Measurements from ENCODE around the gene PRDX1. TPM values are rescaled to one million over a fixed set of nuclear protein-coding genes. Genes with fewer than 3 reads are reported as not detected.
"Not testable (repeated sequence)": the region's sequence is repeated elsewhere in the genome, so short reads cannot be mapped to it uniquely, and the experiment has no call there.

The PRDX1 gene
- total RNA-seq, 1 experiment from 2014 or later: 1,198 TPM

- H3K36me3 ChIP-seq: peaks cover 87% of the 10 kb centered on the region
- not testable (repeated sequence) for H3K9me3 ChIP-seq, H3K27me3 ChIP-seq, H3K4me3 ChIP-seq, DNase-seq
Measured at GRCh38 chr1:45513532-45514260, 8.0 kb downstream of the PRDX1 start.

- no peak overlapping the region for H3K4me3 ChIP-seq
- no peaks in the 10 kb centered on the region for H3K9me3 ChIP-seq
- H3K27me3 ChIP-seq: no peaks in the 10 kb centered on the region
- H3K36me3 ChIP-seq: peaks cover 79% of the 10 kb centered on the region
- DNase-seq: peak; percentile 57
Measured at GRCh38 chr1:45512641-45513054, 9.0 kb downstream of the PRDX1 start.

GRCh38 chr1:45510972-45511527, 10.6 kb downstream of the PRDX1 start:
- peaks cover 65% of the 10 kb centered on the region for H3K36me3 ChIP-seq
- no peaks in the 10 kb centered on the region for H3K27me3 ChIP-seq
- no peak for DNase-seq
- H3K9me3 ChIP-seq: no peaks in the 10 kb centered on the region
- no peak overlapping the region for H3K4me3 ChIP-seq

- no peaks in the 10 kb centered on the region for H3K9me3 ChIP-seq
- no peak for DNase-seq
- peaks cover 59% of the 10 kb centered on the region for H3K36me3 ChIP-seq
- no peaks in the 10 kb centered on the region for H3K27me3 ChIP-seq
- H3K4me3 ChIP-seq: no peak overlapping the region
Measured at GRCh38 chr1:45510036-45510971, 11.4 kb downstream of the PRDX1 start.

- H3K27me3 ChIP-seq: no peaks in the 10 kb centered on the region
- peaks cover 42% of the 10 kb centered on the region for H3K36me3 ChIP-seq
- no peaks in the 10 kb centered on the region for H3K9me3 ChIP-seq
- no peak overlapping the region for H3K4me3 ChIP-seq
- DNase-seq: no peak
Measured at GRCh38 chr1:45508295-45509151, 13.2 kb downstream of the PRDX1 start.

- H3K9me3 ChIP-seq: no peaks in the 10 kb centered on the region
- H3K27me3 ChIP-seq: no peaks in the 10 kb centered on the region
- peaks cover 36% of the 10 kb centered on the region for H3K36me3 ChIP-seq
- DNase-seq: no peak
- no peak overlapping the region for H3K4me3 ChIP-seq
Measured at GRCh38 chr1:45507893-45508292, 13.8 kb downstream of the PRDX1 start.

- H3K4me3 ChIP-seq: no peak overlapping the region
- H3K27me3 ChIP-seq: no peaks in the 10 kb centered on the region
- no peaks in the 10 kb centered on the region for H3K9me3 ChIP-seq
- H3K36me3 ChIP-seq: peaks cover 29% of the 10 kb centered on the region
- DNase-seq: no peak
Measured at GRCh38 chr1:45507195-45507594, 14.5 kb downstream of the PRDX1 start.

GRCh38 chr1:45503462-45504360, 18.0 kb downstream of the PRDX1 start:
- DNase-seq: no peak
- peaks cover under 1% of the 10 kb centered on the region; the same call in 1 of the 2 replicates for H3K36me3 ChIP-seq
- H3K27me3 ChIP-seq: no peaks in the 10 kb centered on the region
- H3K4me3 ChIP-seq: no peak overlapping the region
- H3K9me3 ChIP-seq: no peaks in the 10 kb centered on the region

- Histone ChIP-seq H3K9me3 (no peaks in the 10 kb centered on the region), H3K4me3 (no peak overlapping the region), H3K27me3 (no peaks in the 10 kb centered on the region), H3K36me3 (no peaks in the 10 kb centered on the region)
- no peak for DNase-seq
Measured at GRCh38 chr1:45501505-45501859, 20.2 kb downstream of the PRDX1 start.

- Histone ChIP-seq H3K36me3 (no peaks in the 10 kb centered on the region), H3K27me3 (no peaks in the 10 kb centered on the region), H3K4me3 (peak overlapping the region; percentile 54), H3K9me3 (no peaks in the 10 kb centered on the region)
- DNase-seq: no peak
Measured at GRCh38 chr1:45499415-45499769, 22.3 kb downstream of the PRDX1 start.

- DNase-seq: no peak
- Histone ChIP-seq H3K9me3 (no peaks in the 10 kb centered on the region), H3K4me3 (no peak overlapping the region), H3K36me3 (no peaks in the 10 kb centered on the region), H3K27me3 (no peaks in the 10 kb centered on the region)
Measured at GRCh38 chr1:45498279-45498678, 23.4 kb downstream of the PRDX1 start.

- Histone ChIP-seq H3K9me3 (no peaks in the 10 kb centered on the region), H3K27me3 (peaks cover 16% of the 10 kb centered on the region), H3K4me3 (no peak overlapping the region), H3K36me3 (no peaks in the 10 kb centered on the region)
- DNase-seq: peak; percentile 18
Measured at GRCh38 chr1:45493116-45493697, 28.5 kb downstream of the PRDX1 start.

- no peak for DNase-seq
Measured at GRCh38 chr1:45492691-45493090, 29.0 kb downstream of the PRDX1 start.

GRCh38 chr1:45491487-45492260, 30.0 kb downstream of the PRDX1 start:
- Histone ChIP-seq H3K27me3 (peaks cover 16% of the 10 kb centered on the region), H3K9me3 (no peaks in the 10 kb centered on the region), H3K36me3 (no peaks in the 10 kb centered on the region), H3K4me3 (peak overlapping the region; percentile 61)
- DNase-seq: no peak

More at GRCh38 chr1:45492691-45493090, 29.0 kb downstream of the PRDX1 start:
- no peak overlapping the region for H3K4me3 ChIP-seq
- peaks cover 16% of the 10 kb centered on the region for H3K27me3 ChIP-seq
- no peaks in the 10 kb centered on the region for H3K36me3 ChIP-seq
- no peaks in the 10 kb centered on the region for H3K9me3 ChIP-seq
